HepG2 (cell line): ENCODE results near the gene PDCD10. TPM values are rescaled to one million over a fixed set of nuclear protein-coding genes. Genes with fewer than 3 reads are reported as not detected.
A peak's percentile ranks its signal among the peaks of the same experiment; 100 is the strongest.

Experiments used
- CBX1 ChIP-seq: IDR thresholded peaks from one replicate; pipeline ENCODE4 v1.6.1; 2016; ENCODE audit warnings: antibody characterized with exemption, low read depth
- FOXA1 ChIP-seq, 2 experiments: fragments of 450-650 bp in 1 of 2; sonication (generic) in 1 of 2; formaldehyde crosslinking in 1 of 2; IDR thresholded peaks; 2 replicates each; pipeline versions ENCODE4 v1.4.0 to v1.6.1; 2016 to 2020; ENCODE audit warnings: missing genetic modification reagents in 1 of 2
- FOXC1 ChIP-seq: sonication (generic); formaldehyde crosslinking; IDR thresholded peaks from 2 replicates; pipeline ENCODE4 v1.8.0; 2022; ENCODE audit warnings: mild to moderate bottlenecking, missing genetic modification reagents, borderline replicate concordance
- MED13 ChIP-seq: sonication (generic); formaldehyde crosslinking; IDR thresholded peaks from 2 replicates; pipeline ENCODE4 v1.5.0; 2020; ENCODE audit warnings: missing genetic modification reagents
- POLR2AphosphoS2 ChIP-seq: IDR thresholded peaks from 2 replicates; pipeline ENCODE4 v1.6.1; 2011; ENCODE audit warnings: low read depth, low read length, improper control_type of control experiment
- SNRNP70 ChIP-seq: fragments of 200-400 bp; formaldehyde crosslinking; IDR thresholded peaks from 2 replicates; pipeline ENCODE4 v1.6.1; 2017; ENCODE audit warnings: mild to moderate bottlenecking, low read depth, low read length, moderate library complexity
- SOX5 ChIP-seq: IDR thresholded peaks from 2 replicates; pipeline ENCODE4 v1.6.1; 2016; ENCODE audit warnings: borderline replicate concordance
- TAF1 ChIP-seq: sonication (generic); formaldehyde crosslinking; IDR thresholded peaks from 2 replicates; pipeline ENCODE4 v1.4.0; 2020; ENCODE audit warnings: missing genetic modification reagents
- polyA plus RNA-seq, 8 experiments: library from polyadenylated mRNA; depleted of rRNA in 3 of 8; stranded (reverse) in 7 of 8; unstranded in 1 of 8; fragments of >200 nt; fragmentation: Illumina TruSeq in 4 of 8; extraction: Trizol in 4 of 8; gene quantifications; 2 replicates each; pipeline versions ENCODE4 v1.2.1 to v1.2.3, GENCODE V29; 2011 to 2016; ENCODE audit warnings: low read depth in 4 of 8, missing spikeins in 1 of 8, mixed read lengths in 1 of 8; ENCODE audit not compliant: insufficient read depth in 1 of 8
- total RNA-seq, 5 experiments: library from RNA; depleted of rRNA; stranded (reverse); fragments of >200 nt; fragmentation: Illumina TruSeq; extraction: Trizol; gene quantifications; 2 replicates each; pipeline ENCODE4 v1.2.3, GENCODE V29; 2016; ENCODE audit warnings: low read depth in 1 of 5
- TF ChIP-seq, protein P1 (sequence below): sonication (generic); formaldehyde crosslinking; IDR thresholded peaks from 2 replicates; pipeline ENCODE4 v1.4.0; 2020; ENCODE audit warnings: missing genetic modification reagents, borderline replicate concordance
- TF ChIP-seq, protein P2 (sequence below): conservative IDR thresholded peaks from 2 replicates; pipeline ENCODE4 v1.6.1; 2018; ENCODE audit warnings: missing genetic modification reagents
- TF ChIP-seq, protein P3 (sequence below): sonication (generic); formaldehyde crosslinking; IDR thresholded peaks from 2 replicates; pipeline ENCODE4 v1.8.0; 2022; ENCODE audit warnings: missing genetic modification reagents, low read depth, mild to moderate bottlenecking, borderline replicate concordance
- TF ChIP-seq, protein P4 (sequence below): IDR thresholded peaks from 2 replicates; pipeline ENCODE4 v1.6.1; 2016; ENCODE audit warnings: low read depth
- TF ChIP-seq, protein P5 (sequence below): sonication (generic); formaldehyde crosslinking; IDR thresholded peaks from 2 replicates; pipeline ENCODE4 v1.4.0; 2020; ENCODE audit warnings: missing genetic modification reagents
- TF ChIP-seq, protein P6 (sequence below): sonication (generic); formaldehyde crosslinking; IDR thresholded peaks from 2 replicates; pipeline ENCODE4 v1.5.1; 2020; ENCODE audit warnings: mild to moderate bottlenecking, missing genetic modification reagents, borderline replicate concordance
- TF ChIP-seq, protein P7 (sequence below): sonication (generic); formaldehyde crosslinking; IDR thresholded peaks from 2 replicates; pipeline ENCODE4 v1.4.0; 2020; ENCODE audit warnings: missing genetic modification reagents

PDCD10 gene
- total and polyA plus RNA-seq, 2 of the 13 experiments (the other 11 are each of a cell fraction or from before 2014, with no cell fraction given): 48.5 to 53.9 TPM

DNA sequence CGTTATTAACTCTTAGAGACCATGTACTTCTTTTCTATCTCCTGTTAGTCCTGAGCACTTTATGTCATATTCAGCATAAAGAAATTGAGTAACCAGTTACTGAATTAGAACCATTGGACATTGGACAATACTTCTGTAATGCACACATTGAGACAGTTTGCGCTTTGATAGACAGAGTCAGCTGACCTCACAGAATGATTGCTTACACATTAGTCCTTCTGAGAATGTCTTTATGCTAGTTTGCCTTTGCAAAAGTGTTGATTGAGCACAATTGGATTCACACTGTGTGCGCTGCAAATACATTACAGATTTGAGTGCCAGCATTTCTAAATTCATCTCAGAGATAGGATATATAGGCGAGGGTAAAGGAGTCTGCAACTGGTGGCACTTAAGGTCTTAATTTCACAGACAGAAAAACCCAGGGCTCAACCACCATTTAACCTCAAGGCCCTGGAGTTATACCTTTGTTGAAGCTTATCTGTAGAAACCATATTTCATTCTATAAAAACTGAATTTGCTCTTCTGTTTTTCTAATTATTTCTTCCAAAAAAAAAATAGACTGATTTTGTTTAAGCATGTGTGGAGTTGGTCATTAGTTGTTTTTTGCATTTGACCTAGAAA, 4.6 kb upstream of the PDCD10 start (continued):
- TF ChIP-seq, protein P1, sequence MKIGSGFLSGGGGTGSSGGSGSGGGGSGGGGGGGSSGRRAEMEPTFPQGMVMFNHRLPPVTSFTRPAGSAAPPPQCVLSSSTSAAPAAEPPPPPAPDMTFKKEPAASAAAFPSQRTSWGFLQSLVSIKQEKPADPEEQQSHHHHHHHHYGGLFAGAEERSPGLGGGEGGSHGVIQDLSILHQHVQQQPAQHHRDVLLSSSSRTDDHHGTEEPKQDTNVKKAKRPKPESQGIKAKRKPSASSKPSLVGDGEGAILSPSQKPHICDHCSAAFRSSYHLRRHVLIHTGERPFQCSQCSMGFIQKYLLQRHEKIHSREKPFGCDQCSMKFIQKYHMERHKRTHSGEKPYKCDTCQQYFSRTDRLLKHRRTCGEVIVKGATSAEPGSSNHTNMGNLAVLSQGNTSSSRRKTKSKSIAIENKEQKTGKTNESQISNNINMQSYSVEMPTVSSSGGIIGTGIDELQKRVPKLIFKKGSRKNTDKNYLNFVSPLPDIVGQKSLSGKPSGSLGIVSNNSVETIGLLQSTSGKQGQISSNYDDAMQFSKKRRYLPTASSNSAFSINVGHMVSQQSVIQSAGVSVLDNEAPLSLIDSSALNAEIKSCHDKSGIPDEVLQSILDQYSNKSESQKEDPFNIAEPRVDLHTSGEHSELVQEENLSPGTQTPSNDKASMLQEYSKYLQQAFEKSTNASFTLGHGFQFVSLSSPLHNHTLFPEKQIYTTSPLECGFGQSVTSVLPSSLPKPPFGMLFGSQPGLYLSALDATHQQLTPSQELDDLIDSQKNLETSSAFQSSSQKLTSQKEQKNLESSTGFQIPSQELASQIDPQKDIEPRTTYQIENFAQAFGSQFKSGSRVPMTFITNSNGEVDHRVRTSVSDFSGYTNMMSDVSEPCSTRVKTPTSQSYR: no peak
- TF ChIP-seq POLR2AphosphoS2 (no peak), SNRNP70 (no peak), CBX1 (no peak), MED13 (CRISPR knock-in tag) (no peak), FOXC1 (no peak), FOXA1 (IDR thresholded peaks at IDR 0.05) (no peak), FOXA1 (CRISPR knock-in tag; IDR thresholded peaks at IDR 0.05) (0 out of 2 replicates have a peak, but pooled peaks have one; percentile 20), TAF1 (no peak), SOX5 (CRISPR knock-in tag) (peak; percentile 44; the same call in 1 of the 2 replicates)
- TF ChIP-seq, protein P2, sequence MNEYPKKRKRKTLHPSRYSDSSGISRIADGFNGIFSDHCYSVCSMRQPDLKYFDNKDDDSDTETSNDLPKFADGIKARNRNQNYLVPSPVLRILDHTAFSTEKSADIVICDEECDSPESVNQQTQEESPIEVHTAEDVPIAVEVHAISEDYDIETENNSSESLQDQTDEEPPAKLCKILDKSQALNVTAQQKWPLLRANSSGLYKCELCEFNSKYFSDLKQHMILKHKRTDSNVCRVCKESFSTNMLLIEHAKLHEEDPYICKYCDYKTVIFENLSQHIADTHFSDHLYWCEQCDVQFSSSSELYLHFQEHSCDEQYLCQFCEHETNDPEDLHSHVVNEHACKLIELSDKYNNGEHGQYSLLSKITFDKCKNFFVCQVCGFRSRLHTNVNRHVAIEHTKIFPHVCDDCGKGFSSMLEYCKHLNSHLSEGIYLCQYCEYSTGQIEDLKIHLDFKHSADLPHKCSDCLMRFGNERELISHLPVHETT (CRISPR knock-in tag): no peak
- TF ChIP-seq, protein P3, sequence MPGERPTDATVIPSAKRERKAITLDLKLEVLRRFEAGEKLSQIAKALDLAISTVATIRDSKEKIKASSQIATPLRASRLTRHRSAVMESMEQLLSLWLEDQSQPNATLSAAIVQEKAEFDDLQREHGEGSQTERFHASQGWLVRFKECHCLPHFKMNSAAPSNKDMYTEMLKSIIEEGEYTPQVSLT (CRISPR knock-in tag): no peak
- TF ChIP-seq, protein P4, sequence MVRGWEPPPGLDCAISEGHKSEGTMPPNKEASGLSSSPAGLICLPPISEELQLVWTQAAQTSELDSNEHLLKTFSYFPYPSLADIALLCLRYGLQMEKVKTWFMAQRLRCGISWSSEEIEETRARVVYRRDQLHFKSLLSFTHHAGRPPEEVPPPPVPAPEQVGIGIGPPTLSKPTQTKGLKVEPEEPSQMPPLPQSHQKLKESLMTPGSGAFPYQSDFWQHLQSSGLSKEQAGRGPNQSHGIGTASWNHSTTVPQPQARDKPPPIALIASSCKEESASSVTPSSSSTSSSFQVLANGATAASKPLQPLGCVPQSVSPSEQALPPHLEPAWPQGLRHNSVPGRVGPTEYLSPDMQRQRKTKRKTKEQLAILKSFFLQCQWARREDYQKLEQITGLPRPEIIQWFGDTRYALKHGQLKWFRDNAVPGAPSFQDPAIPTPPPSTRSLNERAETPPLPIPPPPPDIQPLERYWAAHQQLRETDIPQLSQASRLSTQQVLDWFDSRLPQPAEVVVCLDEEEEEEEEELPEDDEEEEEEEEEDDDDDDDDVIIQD (CRISPR knock-in tag): peak; percentile 44; the same call in 1 of the 2 replicates
- TF ChIP-seq, protein P5, sequence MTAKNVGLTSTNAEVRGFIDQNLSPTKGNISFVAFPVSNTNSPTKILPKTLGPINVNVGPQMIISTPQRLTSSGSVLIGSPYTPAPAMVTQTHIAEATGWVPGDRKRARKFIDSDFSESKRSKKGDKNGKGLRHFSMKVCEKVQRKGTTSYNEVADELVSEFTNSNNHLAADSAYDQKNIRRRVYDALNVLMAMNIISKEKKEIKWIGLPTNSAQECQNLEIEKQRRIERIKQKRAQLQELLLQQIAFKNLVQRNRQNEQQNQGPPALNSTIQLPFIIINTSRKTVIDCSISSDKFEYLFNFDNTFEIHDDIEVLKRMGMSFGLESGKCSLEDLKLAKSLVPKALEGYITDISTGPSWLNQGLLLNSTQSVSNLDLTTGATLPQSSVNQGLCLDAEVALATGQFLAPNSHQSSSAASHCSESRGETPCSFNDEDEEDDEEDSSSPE (CRISPR knock-in tag): no peak
- TF ChIP-seq, protein P6, sequence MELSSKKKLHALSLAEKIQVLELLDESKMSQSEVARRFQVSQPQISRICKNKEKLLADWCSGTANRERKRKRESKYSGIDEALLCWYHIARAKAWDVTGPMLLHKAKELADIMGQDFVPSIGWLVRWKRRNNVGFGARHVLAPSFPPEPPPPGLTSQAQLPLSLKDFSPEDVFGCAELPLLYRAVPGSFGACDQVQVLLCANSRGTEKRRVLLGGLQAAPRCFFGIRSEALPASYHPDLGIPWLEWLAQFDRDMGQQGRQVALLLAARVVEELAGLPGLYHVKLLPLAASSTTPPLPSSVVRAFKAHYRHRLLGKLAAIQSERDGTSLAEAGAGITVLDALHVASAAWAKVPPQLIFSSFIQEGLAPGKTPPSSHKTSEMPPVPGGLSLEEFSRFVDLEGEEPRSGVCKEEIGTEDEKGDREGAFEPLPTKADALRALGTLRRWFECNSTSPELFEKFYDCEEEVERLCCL (CRISPR knock-in tag): no peak
- TF ChIP-seq, protein P7, sequence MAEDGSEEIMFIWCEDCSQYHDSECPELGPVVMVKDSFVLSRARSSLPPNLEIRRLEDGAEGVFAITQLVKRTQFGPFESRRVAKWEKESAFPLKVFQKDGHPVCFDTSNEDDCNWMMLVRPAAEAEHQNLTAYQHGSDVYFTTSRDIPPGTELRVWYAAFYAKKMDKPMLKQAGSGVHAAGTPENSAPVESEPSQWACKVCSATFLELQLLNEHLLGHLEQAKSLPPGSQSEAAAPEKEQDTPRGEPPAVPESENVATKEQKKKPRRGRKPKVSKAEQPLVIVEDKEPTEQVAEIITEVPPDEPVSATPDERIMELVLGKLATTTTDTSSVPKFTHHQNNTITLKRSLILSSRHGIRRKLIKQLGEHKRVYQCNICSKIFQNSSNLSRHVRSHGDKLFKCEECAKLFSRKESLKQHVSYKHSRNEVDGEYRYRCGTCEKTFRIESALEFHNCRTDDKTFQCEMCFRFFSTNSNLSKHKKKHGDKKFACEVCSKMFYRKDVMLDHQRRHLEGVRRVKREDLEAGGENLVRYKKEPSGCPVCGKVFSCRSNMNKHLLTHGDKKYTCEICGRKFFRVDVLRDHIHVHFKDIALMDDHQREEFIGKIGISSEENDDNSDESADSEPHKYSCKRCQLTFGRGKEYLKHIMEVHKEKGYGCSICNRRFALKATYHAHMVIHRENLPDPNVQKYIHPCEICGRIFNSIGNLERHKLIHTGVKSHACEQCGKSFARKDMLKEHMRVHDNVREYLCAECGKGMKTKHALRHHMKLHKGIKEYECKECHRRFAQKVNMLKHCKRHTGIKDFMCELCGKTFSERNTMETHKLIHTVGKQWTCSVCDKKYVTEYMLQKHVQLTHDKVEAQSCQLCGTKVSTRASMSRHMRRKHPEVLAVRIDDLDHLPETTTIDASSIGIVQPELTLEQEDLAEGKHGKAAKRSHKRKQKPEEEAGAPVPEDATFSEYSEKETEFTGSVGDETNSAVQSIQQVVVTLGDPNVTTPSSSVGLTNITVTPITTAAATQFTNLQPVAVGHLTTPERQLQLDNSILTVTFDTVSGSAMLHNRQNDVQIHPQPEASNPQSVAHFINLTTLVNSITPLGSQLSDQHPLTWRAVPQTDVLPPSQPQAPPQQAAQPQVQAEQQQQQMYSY: no peak
